SIG-M5 treated with dmso at 0.1 percent for 504 hours (cell line): ENCODE results near the gene TMEM91.
A peak's percentile ranks its signal among the peaks of the same experiment; 100 is the strongest.
"Not testable (repeated sequence)": the region's sequence is repeated elsewhere in the genome, so short reads cannot be mapped to it uniquely, and the experiment has no call there.

Experiments
- DNase-seq: peaks from one replicate; lab custom pipeline; 2025; ENCODE audit not compliant: unreplicated experiment; lab: John Stamatoyannopoulos, UW

The TMEM91 gene

DNA sequence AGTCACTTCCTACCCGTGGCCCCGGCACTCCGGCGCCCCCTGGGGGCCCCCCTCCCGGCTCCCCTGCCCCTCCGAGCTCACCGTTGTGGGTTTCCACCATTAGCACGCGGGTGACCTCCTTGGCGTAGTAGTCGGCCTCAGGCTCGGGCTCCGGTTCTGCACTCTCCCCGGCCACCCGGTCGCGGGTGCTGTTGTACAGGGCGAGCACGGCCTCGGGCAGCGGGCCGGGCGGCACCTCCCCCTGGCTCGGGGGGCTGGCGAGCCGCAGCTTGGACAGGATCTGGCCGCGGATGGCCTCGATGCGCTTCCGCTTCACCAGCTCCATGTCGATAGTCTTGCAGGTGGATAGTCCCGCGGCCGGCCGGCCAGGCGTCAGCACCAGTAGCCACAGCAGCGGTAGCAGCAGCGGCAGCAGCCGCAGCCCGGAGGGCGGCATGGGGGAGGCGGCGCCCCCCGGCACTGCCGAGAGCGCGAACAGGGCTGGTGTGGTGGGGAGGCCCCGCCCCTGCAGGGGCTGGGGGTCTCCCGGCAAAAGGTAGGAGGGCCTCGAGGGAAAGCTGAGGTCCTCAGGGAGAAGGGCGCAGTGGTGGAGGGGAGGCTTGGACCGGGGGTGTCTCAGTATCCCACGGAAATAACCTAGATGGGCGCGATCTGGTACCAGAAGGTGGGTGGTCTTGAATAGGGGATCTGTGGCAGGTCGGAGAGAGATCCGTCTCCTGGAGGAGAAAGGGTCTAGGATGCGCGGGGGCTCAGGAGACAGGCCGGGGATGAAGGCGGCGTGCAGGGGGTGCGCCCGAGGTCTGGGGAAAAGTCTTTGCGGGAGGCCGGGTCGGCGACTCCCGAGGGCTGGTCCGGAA is 23.5 kb upstream of the TMEM91 start:
- peak; percentile 71 for DNase-seq

DNA sequence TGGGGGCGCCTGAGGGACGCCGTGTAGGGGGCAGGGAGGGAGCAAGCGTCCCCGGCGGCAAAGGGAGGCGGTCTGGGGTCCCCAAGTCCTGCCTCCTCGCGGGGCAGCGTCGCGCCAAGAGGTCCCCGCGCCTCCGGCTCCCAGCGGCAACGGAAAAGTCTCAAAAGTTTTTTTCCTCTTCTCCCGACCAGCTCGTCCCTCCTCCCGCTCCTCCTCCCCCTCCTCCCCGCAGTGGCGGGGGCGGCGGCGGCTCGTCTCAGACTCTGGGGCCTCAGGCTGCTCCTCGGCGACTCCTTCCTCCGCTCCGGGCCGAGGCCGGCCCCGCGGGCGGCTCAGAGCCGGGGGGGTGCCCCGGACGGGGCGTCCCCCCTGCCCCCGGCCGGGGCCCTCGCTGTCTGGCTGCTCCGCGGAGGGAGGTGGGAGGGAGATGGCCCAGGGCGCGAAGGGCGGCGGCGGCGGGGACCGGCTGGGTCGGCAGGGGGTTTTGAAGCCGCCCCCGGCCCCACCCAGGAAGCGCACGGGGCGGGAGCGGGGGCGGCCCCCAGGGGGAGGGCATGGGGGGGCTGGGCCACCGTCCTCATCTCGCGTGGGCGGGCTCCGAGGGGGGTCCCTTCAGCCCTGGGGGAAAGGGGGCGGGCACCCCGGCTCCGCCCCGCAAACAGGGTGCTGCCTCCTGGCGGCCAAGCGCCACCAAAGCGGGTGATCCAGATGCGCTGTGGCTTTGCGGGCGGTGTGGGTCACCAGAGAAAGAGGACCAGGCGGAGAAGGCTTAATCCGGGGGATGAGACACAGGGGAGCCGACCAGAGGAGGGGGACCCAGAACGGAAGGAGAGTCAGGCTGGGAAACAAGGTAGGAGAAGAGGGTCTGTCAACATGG is 22.6 kb upstream of the TMEM91 start, which contains the start of gene TGFB1:
TGFB1 (minus strand) TSS at position 457 of the 877 bp plus-strand sequence. CDS start 878 bp downstream, outside the sequence.
- DNase-seq = peak; percentile 73

DNA sequence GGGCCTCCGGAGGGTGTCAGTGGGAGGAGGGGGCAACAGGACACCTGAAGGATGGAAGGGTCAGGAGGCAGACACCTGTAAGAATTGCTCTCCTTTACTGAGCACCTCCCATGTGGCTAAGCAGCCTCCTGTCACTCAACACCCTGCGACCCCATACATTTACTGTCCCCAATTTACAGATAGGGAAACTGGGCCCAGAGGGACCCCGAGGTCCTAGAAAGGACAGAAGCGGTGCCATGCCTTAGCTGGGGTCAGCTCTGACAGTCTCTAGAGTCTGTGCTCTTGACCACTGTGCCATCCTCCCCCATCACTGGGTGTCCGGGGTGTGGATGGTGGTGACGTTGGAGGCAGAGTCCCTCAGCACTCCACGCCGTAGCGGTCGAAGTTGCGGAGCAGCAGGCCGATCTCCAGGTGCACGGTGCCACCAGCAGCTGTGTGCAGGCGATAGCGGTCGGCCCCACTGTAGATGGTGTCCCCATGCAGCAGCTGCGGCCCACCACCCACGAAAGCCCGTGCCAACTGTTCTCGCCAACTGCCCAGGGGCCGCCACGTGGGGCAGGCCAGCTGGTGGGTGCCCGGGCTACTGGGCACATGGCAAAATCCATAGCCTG is 21.9 kb upstream of the TMEM91 start:
- no peak for DNase-seq

DNA sequence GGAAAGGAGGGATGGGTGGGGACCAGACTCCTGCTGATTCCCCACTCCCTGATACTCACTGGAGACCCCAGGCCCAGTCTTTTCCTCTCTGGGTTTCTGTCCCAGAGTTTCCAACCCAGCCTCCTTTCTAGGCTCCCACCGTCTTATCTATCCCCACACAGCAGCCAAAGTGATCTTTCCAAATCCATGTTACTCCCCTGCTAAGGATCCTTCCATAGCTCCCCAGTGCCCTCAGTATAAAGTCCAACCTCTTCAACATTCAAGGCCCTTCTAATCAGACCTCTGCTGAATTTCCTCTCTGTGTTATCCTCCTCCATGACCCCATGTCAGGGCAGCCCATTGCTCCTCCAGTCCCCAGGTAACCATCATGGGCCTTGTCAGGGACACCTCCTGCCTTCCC is 21.3 kb upstream of the TMEM91 start:
- DNase-seq = no peak

DNA sequence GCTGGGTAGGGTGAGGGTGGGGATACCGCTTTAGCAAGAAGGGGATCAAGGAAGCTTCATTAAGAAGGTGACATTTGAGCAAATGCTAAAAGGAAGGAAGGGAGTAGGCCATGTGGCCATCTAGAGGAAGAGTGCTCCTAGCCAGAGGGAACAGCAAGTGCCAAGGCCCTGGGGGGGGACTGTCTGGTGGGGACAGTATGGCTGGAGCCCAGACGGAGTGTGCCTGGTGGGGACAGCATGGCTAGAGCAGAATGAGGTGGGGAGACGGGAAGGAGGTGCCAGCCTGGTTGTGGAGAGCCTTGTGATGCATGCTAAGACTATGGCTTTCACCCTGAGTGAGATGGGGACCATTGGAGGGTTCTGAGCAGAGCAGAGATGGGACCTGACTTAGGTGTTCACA is 20.5 kb upstream of the TMEM91 start:
- no peak for DNase-seq

DNA sequence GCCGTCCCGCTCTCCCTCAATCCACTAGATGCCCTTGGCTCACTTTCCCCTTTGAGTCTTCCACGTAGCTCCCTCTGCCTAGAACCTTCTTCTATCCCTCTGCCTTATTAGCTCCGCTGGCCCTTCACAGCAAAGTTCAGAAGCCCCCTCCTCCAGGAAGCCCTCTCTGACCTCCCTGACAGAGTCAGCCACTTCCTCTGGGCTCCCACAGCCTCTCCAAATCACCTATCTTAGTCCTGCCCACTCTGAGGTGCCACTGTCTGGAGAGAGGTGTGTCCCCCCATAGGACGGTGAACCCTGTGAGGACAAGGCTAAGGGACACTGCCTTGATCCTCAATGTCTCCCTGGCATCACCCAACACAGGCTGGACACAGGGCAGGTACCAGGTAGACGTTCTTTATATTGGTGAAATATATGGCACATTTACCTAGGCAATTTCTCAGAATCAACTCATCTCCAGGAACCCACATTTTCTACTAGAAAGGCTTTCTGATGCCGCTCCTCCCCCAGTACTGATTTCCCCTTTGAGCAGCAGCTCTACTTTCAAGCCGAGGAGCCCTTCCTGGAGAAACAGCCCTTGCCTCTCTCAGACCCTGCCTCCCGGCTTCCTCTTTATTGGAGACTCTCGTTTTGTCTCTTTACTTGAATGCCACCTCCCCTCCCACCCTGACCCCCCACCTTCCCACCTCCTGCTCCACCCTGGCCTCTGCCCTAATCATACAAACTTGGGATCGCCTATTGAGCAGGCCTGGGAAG is 19.2 kb upstream of the TMEM91 start:
- DNase-seq = no peak

DNA sequence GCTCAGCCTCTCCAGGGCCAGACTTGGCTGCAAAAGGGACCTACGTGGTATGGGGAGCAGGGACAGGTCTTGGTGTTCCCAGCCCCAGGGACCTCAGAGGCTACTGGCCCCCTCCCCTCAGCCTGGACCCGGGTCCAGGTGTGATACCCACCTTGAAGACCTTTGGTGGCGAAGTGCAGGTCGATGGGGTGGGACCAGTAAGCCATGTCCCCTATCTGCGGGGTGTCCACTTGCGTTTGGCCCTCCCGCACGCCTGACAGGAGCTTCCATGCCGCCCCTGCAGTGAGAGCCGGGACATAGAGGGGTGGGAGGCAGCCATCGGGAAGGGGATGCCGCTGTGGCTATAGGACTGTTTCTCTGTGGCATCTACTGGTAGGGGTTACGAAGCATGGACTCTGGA is 18.6 kb upstream of the TMEM91 start:
- DNase-seq = no peak

DNA sequence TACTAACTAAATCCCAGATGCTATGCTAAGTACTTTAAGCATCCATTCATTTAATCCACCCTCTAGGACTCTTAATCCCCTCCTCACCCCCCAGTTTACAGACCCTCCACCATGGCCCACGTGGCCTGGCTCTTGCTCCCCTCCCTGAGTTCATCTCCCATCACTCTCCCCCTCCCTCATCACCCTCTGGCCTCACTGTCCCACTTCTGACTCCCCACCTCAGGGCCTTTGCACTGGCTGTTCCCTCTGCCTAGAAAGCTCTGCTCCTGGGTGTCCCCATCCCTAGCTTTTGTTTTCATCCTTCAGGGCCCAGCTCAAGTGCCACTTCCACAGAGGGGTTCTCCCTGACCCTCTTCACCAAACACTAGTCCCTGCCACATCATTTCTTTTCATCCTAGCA is 16.6 kb upstream of the TMEM91 start:
- DNase-seq = no peak

DNA sequence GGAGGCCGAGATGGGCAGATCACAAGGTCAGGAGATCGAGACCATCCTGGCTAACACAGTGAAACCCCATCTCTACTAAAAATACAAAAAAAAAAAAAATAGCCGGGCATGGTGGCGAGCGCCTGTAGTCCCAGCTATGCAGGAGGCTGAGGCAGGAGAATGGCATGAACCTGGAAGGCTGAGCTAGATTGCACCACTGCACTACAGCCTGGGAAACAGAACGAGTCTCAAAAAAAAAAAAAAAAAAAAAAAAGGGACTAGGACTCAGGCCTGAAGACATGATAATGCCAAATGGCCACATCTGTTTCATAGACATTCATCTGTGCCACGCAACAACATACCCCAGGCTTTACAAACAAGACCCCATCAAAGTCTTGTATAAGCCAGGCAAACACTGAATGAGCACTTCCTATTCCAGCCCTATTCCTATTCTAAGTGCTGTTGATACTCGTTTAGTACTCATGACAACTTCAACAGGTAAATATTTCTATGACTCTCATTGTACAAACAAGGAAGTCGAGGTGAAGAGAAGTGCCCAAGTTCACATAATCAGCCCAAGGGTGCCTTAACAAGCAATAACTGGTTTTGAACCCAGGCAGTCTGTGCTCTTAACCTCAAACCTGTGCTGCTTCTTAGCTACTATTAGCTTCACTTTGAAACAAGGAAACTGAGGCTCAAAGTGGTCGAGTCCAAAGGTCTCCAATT is 14.0 kb upstream of the TMEM91 start:
- DNase-seq = no peak

DNA sequence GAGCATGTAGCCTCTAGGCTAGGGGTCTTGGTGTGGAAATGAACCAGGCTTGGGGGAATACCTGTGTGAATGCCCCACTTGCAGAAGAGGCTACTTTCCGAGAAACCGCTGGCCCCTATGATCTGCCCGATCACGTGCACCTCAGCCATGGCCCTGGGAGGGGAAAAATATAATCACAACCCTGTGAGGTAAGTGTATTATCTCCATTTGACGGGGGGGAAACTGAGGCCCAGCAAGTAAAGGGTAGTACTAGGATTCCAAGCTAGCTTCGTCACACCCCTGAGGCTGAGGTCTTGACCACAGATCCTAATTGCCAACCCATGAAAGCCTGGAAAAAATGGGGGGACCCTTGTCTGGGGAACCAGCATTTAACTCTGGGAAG is 13.0 kb upstream of the TMEM91 start:
- DNase-seq = no peak

DNA sequence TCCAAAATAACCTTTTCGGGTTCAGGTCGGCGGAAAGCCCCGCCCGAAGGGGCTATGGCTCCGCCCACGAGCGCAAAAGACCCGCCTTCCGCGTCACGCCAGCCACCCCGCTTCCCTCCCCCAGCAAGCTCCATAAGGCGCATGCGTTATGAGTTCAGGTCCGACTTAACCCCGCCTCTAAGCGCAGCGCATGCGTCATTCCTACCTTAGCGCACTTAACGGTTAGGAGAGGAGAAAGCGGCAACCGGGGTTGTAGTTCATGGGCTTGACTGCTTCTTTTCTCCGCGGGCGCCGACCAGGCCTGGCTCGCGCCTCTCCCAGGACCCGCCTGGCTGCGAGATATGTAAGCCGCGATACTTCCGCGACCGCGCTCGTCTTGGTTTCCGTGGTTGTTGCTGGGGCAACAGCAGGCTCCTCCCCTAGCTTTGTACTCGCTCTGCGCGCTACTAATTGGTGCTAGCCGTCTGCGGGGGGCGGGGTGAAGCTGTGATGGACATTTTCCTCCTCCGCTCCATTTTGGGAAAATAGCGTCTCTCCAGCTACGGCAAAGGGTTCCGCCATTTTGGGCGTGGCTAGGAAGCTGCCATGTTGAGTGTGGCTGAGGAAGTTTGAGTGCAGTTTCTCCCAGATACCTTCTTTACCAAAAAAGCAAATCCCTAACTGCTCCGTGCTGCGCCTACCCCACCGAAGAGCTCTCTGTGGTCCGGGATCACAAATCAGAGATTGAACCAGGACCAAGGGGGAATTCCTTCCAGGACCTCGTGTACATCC is 12.4 kb upstream of the TMEM91 start, which contains the start of gene B9D2:
B9D2 (minus strand) TSS at position 397 of the 771 bp plus-strand sequence. CDS start 630 bp downstream, outside the sequence.
- peak; percentile 98 for DNase-seq

DNA sequence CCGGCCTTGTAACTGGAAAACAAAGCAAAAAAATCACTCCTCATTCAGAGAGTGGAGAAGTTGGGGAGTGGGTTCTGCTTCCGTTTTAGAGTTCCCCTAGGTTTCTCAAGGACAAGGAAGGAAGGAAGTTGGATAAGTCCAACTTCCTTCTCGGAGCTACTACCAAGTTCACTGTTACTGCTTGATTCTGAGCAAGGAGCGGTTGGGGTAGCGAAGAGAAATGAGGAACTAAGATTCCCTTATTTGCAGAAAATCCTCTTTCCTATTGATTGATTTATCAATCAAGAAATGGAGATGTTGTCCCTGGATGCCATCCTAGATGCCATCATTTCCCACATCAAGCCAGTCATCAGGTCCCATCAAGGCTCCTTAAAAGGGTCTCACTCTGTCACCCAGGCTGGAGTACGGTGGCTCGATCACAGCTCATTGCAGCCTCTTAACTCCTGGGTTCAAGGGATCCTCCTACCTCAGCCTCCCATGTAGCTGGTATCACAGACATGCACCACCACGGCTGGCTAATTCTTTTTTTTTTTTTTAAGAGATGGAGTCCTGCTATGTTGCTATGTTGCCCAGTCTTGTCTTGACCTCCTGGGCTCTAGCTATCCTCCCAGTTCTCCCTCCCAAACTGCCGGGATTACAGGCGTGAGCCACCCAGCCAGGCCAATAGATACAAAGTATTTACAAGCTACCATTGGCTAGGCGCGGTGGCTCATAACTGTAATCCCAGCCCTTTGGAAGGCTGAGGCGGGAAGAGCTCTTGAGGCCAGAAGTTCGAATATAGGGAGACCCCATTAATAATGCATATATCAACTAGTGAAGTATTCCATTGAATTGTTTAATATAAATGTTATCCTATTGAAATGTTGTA is 11.6 kb upstream of the TMEM91 start:
- peak; percentile 81 for DNase-seq

DNA sequence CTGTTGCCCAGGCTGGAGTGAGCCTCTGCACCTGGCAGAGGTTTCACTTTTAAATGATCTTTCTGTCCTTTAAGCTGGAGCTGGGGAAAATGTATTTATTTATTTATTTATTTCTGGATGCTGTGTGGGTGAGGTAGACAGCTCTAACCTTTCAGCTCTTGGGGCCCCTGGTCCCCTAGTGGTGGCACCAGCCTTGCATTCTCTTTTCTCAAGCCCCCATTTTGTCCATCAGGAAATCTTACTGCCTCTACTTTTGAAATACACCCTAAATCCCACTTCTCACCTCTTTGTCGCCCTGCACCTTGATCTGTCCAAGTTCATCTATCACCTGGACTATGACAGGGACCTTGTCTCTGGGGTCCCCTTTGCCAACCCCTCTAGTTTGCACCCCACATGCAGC is 10.2 kb upstream of the TMEM91 start:
- no peak for DNase-seq

DNA sequence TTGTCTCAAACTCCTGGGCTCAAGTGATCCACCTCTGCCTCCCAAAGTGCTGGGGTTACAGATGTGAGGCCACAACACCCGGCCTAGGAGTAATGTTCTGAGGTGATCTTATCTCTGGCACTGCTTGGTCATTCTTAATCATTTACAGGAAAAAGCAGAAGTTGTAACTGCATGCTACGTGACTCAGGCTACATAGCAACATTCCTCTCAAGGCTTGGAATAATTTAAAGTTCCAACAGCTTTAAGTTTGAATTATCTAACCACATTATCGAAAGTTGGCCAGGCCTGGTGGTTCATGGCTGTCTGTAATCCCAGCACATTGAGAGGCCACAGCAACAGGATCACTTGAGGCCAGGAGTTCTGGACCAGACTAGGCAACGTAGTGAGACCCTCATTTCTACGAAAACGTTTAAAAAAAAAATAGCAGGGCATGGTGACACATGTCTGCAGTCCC is 8.5 kb upstream of the TMEM91 start:
- peak; percentile 65 for DNase-seq

DNA sequence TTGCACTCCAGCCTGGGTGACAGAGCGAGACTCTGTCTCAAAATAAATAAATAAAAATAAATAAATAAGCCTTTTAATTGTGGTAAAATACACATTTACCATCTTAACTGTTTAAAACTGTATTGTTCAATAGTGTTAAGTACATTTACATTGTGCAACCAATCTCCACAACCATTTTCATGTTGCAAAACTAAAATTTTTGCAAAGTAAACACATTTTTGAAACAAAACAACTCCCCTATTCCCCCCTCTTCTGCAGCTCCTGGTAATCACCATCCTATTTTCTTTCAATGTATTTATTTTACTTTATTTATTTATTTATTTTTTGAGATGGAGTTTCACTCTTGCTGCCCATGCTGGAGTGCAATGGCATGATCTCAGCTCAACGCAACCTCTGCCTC is 6.6 kb upstream of the TMEM91 start:
- no peak for DNase-seq

DNA sequence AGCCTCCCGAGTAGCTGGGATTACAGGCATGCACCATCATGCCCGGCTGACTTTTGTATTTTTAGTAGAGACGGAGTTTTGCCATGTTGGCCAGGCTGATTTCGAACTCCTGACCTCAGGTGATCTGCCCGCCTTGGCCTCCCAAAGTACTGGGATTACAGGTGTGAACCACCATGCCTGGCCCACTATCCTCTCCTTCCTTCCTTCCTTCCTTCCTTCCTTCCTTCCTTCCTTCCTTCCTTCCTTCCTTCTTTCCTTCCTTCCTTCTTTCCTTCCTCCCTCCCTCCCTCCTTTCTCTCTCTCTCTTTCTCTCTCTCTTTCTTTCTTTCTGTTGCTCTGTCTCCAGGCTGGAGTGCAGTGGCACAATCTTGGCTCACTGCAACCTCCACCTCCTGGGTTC is 5.2 kb upstream of the TMEM91 start:
- DNase-seq = not testable (repeated sequence)

DNA sequence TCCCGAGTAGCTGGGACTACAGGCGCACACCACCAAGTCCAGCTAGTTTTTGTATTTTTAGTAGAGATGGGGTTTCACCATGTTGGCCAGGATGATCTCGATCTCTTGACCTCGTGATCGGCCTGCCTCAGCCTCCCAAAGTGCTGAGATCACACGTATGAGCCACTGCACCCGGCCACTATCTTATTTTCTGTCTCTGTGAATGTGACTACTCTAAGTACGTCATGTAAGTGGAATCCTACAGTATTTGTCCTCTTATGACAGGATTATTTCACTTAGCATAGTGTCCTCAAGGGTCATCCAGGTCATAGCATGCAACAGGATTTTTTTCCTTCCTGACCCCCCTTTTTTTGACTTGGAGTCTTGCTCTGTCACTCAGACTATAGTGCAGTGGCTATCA is 4.8 kb upstream of the TMEM91 start:
- DNase-seq = no peak

DNA sequence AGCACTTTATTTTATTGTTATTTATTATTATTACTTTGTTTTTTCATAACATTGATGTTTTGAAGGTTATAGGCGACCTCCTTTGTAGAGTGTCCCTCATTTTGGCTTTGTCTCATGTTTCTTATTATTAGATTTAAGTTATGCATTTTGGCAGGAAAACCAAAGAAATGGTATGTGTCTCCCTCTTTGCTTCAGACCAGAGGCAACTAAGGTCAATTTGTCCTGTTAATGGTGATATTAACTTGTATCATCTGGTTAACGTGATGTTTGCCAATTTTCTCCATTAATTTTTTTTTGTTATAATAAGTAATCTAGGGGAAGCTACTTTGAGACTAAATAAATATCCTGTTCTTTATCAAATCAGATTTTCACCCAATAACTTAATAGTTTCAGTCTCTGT is 3.8 kb upstream of the TMEM91 start:
- DNase-seq = no peak
